ENCODE results near the gene LENG9. TPM values are rescaled to one million over a fixed set of nuclear protein-coding genes. Genes with fewer than 3 reads are reported as not detected.

Gene LENG9
- total RNA-seq, 2 donors from 2014 or later: 2.5 to 3.5 TPM

GRCh38 chr19:54428323-54429175 lies 35.0 kb downstream of the LENG9 start:
- Histone ChIP-seq H3K27ac (ENCODE audit: low read depth, low read length) (peak overlapping the region; percentile 24), H3K27me3 (ENCODE audit: control insufficient read depth, insufficient read depth, low read length, poor library complexity, severe bottlenecking) (peaks cover 25% of the 10 kb centered on the region), H3K4me1 (ENCODE audit: control insufficient read depth, insufficient read depth, low read length) (no peaks in the 10 kb centered on the region), H3K4me3 (ENCODE audit: low read length) (no peak overlapping the region), H3K9ac (ENCODE audit: extremely low read depth, low read length, poor library complexity, severe bottlenecking) (no peak overlapping the region), H3K36me3 (ENCODE audit: control insufficient read depth, insufficient read depth, low read length) (no peaks in the 10 kb centered on the region), H3K9me3 (ENCODE audit: control insufficient read depth, low read length) (no peaks in the 10 kb centered on the region)
- TF ChIP-seq CTCF (conservative IDR thresholded peaks at IDR 0.05): no peak
- Mint-ChIP-seq H3K9me3 (no peaks in the 10 kb centered on the region), H3K27ac (no peak overlapping the region), H3K27me3 (ENCODE audit: insufficient read depth) (peaks cover 84% of the 10 kb centered on the region), H3K4me3 (no peak overlapping the region), H3K4me1 (peaks cover 4% of the 10 kb centered on the region), H3K36me3 (ENCODE audit: low read depth) (no peaks in the 10 kb centered on the region)
- 90 to 94% methylated on average over 4 to 11 of the region's 11 CpGs for WGBS, 2 experiments (ENCODE audit: insufficient coverage in 1 of 2, insufficient read length in 1 of 2)
- no peak for DNase-seq

GRCh38 chr19:54427586-54427985 lies 36.0 kb downstream of the LENG9 start:
- Mint-ChIP-seq H3K27me3 (ENCODE audit: insufficient read depth) (peaks cover 90% of the 10 kb centered on the region), H3K4me3 (no peak overlapping the region), H3K27ac (no peak overlapping the region), H3K36me3 (ENCODE audit: low read depth) (no peaks in the 10 kb centered on the region), H3K4me1 (peaks cover 4% of the 10 kb centered on the region), H3K9me3 (no peaks in the 10 kb centered on the region)
- no peak for DNase-seq
- Histone ChIP-seq H3K4me3 (ENCODE audit: low read length) (no peak overlapping the region), H3K4me1 (ENCODE audit: control insufficient read depth, insufficient read depth, low read length) (no peaks in the 10 kb centered on the region), H3K36me3 (ENCODE audit: control insufficient read depth, insufficient read depth, low read length) (no peaks in the 10 kb centered on the region), H3K9ac (ENCODE audit: extremely low read depth, low read length, poor library complexity, severe bottlenecking) (no peak overlapping the region), H3K27ac (ENCODE audit: low read depth, low read length) (no peak overlapping the region), H3K9me3 (ENCODE audit: control insufficient read depth, low read length) (no peaks in the 10 kb centered on the region), H3K27me3 (ENCODE audit: control insufficient read depth, insufficient read depth, low read length, poor library complexity, severe bottlenecking) (peaks cover 28% of the 10 kb centered on the region)
- WGBS, 2 experiments (ENCODE audit: insufficient coverage in 1 of 2, insufficient read length in 1 of 2): 90 to 95% methylated on average over 6 to 11 of the region's 11 CpGs
- no peak for TF ChIP-seq CTCF (conservative IDR thresholded peaks at IDR 0.05)

- DNase-seq: peak; percentile 57
- Mint-ChIP-seq H3K27ac (no peak overlapping the region), H3K36me3 (ENCODE audit: low read depth) (no peaks in the 10 kb centered on the region), H3K4me1 (peaks cover 5% of the 10 kb centered on the region), H3K27me3 (ENCODE audit: insufficient read depth) (peaks cover 93% of the 10 kb centered on the region), H3K4me3 (no peak overlapping the region), H3K9me3 (no peaks in the 10 kb centered on the region)
- Histone ChIP-seq H3K4me1 (ENCODE audit: control insufficient read depth, insufficient read depth, low read length) (no peaks in the 10 kb centered on the region), H3K27me3 (ENCODE audit: control insufficient read depth, insufficient read depth, low read length, poor library complexity, severe bottlenecking) (peaks cover 33% of the 10 kb centered on the region), H3K4me3 (ENCODE audit: low read length) (no peak overlapping the region), H3K27ac (ENCODE audit: low read depth, low read length) (no peak overlapping the region), H3K9ac (ENCODE audit: extremely low read depth, low read length, poor library complexity, severe bottlenecking) (no peak overlapping the region), H3K9me3 (ENCODE audit: control insufficient read depth, low read length) (no peaks in the 10 kb centered on the region), H3K36me3 (ENCODE audit: control insufficient read depth, insufficient read depth, low read length) (no peaks in the 10 kb centered on the region)
- WGBS, 2 experiments (ENCODE audit: insufficient coverage in 1 of 2, insufficient read length in 1 of 2): 82 to 85% methylated on average over 10 to 17 of the region's 17 CpGs
- TF ChIP-seq CTCF (conservative IDR thresholded peaks at IDR 0.05): no peak
Measured at GRCh38 chr19:54426291-54426931, 37.2 kb downstream of the LENG9 start.
